ENCODE measurements around the gene ZNF564. TPM values are rescaled to one million over a fixed set of nuclear protein-coding genes. Genes with fewer than 3 reads are reported as not detected.

ZNF564 gene
- total RNA-seq = 2.6 and 3.9 TPM in 2 replicates

DNA sequence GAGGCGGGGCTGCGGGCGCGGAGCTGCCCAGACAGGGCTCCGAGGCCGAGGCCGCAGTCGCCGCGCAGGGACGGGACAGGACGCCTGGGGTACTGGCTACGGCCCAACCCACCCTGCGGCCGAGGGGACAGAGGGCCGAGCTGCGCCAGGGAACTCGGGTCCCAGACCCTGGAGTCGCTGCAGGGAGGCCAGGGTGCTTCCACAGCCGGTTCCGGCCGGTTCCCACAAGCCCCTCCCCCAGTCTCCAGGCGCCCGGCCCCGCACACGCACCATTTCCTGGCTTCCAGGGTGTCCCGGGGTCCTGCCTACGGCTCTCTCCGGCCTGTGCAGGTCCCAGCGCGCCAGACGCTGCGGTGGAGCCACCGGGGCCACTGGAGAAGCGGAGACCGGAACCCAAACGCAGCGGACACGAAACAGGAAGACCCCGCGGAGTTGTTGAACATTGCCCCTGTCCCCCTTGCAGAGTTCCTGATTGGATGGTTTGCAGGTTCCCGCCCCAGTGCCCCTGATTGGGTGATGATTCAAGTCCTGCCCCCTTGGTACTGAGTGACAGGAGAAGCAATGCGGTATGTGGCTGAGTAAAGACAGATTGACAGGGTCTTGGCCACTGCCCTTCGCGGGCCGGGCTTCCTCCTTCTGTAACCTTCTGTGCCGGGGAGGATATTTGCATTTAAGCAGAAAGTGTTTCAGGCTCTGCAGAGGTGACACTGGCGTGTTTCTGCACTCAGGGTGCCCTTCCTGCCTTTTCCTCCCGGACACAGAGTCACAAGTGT lies at the start of gene ZNF564:
Gene ZNF564, minus strand, starts transcription at position 423 of the 773 bp plus-strand sequence. Its CDS starts 150 bp downstream, at position 273.

DNA sequence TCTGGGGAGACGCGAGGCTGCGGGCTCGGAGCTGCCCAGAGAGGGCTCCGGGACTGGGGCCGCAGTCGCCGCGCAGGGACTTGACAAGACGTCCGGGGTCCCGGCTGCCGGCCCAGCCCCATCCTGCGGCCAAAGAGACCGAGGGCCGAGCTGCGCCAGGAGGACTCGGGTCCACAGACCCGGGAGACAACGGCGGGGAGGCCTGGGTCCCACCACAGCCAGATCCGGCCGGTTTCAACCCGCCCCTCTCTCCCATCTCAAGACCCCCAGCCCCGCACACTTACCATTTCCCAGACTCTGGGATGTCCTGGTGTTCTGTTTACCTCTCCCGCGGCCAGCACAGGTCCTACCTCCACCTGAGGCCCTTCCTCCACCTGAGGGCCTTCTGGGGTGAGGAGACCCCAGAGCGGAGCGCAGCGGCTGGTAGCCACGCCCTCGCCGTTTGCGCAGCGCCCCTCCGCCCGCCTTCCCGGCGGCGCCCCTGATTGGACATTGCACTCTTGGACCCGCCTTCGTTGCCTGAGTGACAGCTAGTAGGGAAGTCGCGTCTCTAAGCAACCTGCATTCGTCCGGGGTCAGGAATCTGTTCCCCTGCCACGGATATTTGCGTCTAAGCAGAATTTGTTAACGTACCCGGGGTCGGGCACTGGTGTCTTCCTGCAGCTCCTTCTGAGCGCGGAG lies 66.8 kb downstream of the ZNF564 start, which contains the start of gene ZNF709:
Gene ZNF709, minus strand, starts transcription at position 446 of the 681 bp plus-strand sequence. Its CDS starts 159 bp downstream, at position 287.

Other genes starting within 250 kb of the ZNF564 start
- 2.5 and 4.5 TPM in 2 replicates for gene ZNF563, start 217.8 kb downstream of the ZNF564 start, total RNA-seq
- gene ZNF442, start 185.8 kb downstream of the ZNF564 start, total RNA-seq = 0.61 and 2.9 TPM in 2 replicates
- gene ZNF799, start 150.2 kb downstream of the ZNF564 start, total RNA-seq = 2.0 and 2.1 TPM in 2 replicates
- gene ZNF443, start 110.5 kb downstream of the ZNF564 start, total RNA-seq = 1.5 and 1.6 TPM in 2 replicates
- 0.47 and 0.53 TPM in 2 replicates for gene ZNF709, start 66.7 kb downstream of the ZNF564 start, total RNA-seq
- 2.6 and 5.2 TPM in 2 replicates for gene ZNF490, start 59.3 kb upstream of the ZNF564 start, total RNA-seq
- gene ZNF791, start 59.4 kb upstream of the ZNF564 start, total RNA-seq = 5.2 and 5.3 TPM in 2 replicates
- gene MAN2B1, start 115.3 kb upstream of the ZNF564 start, total RNA-seq = 45.4 and 59.0 TPM in 2 replicates
- 5.1 and 11.3 TPM in 2 replicates for gene WDR83, start 115.3 kb upstream of the ZNF564 start, total RNA-seq
- 70.4 and 110 TPM in 2 replicates for gene DHPS, start 130.4 kb upstream of the ZNF564 start, total RNA-seq
- gene GNG14, start 136.5 kb upstream of the ZNF564 start, total RNA-seq = not detected in 2 replicates
- gene FBXW9, start 145.1 kb upstream of the ZNF564 start, total RNA-seq = 15.1 and 17.9 TPM in 2 replicates
- gene TNPO2, start 172.4 kb upstream of the ZNF564 start, total RNA-seq = 20.5 and 26.8 TPM in 2 replicates
- gene TRIR, start 183.2 kb upstream of the ZNF564 start, total RNA-seq = 272 and 389 TPM in 2 replicates
- 79.1 and 99.4 TPM in 2 replicates for gene GET3, start 186.0 kb upstream of the ZNF564 start, total RNA-seq
- 0.39 TPM in 1 of 2 replicates, not detected in the other for gene BEST2, start 200.3 kb upstream of the ZNF564 start, total RNA-seq
- 30.8 and 32.7 TPM in 2 replicates for gene HOOK2, start 224.1 kb upstream of the ZNF564 start, total RNA-seq
- gene JUNB, start 240.0 kb upstream of the ZNF564 start, total RNA-seq = 369 and 618 TPM in 2 replicates

Data from hair follicular keratinocyte (primary cell).